CD4-positive, alpha-beta T cell treated with Interleukin-12 subunit alpha and Interleukin-12 subunit beta, for 1 hour (primary cell): Measurements from ENCODE around the gene LINGO1.

Experiments used
- DNase-seq: peaks from one replicate; pipeline ENCODE4 v3.0.0-alpha.2; 2020

Gene LINGO1, protein sequence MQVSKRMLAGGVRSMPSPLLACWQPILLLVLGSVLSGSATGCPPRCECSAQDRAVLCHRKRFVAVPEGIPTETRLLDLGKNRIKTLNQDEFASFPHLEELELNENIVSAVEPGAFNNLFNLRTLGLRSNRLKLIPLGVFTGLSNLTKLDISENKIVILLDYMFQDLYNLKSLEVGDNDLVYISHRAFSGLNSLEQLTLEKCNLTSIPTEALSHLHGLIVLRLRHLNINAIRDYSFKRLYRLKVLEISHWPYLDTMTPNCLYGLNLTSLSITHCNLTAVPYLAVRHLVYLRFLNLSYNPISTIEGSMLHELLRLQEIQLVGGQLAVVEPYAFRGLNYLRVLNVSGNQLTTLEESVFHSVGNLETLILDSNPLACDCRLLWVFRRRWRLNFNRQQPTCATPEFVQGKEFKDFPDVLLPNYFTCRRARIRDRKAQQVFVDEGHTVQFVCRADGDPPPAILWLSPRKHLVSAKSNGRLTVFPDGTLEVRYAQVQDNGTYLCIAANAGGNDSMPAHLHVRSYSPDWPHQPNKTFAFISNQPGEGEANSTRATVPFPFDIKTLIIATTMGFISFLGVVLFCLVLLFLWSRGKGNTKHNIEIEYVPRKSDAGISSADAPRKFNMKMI

DNA sequence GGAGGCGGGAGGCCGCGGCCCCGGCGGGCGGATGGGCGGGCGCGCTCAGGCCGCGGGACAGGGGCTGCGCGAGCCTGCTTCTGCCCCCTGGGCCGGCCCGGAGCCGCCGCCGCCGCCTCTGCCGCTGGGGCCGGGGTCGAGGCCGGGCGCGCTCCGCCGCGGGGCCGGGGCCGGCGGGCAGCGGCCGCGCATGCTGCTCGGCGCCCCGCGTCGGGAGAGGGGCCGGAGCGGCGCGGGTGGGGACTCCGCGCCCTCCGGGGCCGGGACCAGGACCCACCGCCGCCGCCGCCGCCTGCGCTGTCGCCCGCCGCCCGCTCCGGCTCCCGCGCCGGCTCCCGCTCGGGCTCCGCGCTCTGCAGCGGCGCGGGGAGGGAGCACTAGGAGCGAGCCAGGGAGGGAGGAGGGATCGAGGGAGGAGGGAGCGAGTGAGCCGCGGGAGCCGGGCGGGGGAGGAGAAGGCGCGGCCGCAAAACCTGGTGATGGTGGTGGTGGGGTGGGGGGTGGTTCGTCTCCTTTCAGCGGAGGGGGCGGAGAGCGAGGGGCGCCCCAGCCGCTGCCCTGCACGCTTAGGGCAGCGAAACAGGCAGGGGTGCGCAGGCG lies at the start of gene LINGO1:
Gene LINGO1, minus strand, starts transcription at position 379 of the 600 bp plus-strand sequence. CDS start 597 bp downstream, outside the sequence.
- DNase-seq, result no peak

DNA sequence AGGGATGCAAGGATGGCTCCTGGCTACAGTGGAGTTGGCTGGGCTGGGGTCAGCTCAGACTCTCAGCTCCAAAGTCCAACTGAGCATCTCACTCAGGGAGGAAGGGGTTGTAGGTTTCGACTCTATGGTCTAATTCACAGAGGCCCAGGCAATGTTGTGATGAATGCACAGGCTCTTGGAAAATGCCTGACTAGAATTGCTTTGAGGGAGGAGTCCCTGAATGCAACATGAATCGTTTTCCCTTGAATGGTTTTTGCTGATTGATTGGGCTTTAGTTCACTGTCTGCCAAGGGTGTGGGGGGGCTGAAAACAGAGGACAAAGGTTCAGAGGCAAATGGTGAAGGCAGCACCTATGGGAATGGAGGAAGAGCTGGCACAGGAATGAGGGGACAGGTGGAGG lies 48.6 kb upstream of the LINGO1 start:
- no peak for DNase-seq

DNA sequence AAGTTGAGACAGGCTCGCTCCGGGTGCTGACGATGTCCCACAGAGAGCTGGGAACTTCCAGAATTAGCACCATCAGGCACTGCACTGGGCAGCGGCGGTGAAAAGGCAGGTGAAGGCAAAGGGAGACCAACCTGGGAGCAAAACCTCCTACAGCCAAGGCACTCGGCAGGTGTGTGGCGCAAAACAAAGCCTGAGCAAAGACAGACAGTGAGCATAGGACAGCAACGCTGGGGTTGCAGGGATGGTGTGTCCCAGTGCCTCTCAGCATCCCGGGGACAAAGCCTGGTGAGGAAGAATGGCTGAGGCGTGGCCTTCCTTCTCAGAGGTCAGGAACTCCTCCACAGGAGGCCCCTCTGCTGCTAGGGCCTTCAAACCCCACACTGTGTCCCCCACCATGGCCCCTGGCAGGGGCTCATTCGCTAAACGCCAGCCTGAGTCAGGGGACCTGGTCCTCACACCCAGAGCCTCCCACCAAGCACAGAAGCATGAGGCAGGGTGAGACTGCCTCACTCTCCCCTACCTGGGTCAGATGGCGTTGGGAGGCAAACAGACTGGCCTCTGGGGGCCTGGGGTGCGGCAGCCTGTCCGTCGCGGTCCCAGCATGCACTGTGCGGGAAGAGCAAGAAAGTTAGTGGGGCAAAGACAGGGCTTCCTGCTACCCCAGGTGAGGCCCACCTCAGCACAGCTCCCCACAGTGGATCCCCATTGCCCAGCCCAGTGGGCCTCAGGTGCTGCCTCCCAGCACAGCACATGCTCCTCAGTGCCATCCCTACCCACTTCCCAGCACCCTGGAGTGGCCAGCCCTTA lies 44.1 kb upstream of the LINGO1 start:
- DNase-seq, result no peak

DNA sequence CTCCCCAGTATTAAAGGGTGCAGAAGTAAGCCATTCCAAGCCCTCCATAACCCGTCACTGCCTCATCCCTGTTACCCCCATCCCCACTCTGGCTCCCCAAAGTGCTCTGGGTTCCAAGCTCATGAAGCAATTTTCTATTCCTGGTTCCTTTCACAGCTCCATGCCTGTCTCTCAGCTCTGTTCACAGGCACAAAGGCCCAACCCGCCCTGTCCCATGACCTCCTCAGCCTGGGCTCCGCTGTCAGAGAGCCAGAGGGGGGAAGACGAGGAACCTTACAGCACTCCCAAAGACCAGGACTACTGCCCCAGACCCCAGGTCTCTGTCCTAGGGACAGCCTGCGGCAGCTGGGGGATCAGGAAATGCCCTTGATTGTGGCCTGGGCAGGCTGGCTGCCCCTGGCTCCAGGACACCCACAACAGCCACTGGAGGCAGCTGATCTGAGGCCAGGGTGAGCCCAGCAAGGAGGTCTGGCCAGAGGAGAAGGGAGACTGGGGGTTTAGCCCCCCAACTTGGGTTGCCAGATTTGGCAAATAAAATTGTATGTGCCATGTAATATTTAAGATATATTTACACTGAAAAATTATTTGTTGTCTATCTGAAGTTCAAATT lies 43.2 kb upstream of the LINGO1 start:
- DNase-seq, result no peak

DNA sequence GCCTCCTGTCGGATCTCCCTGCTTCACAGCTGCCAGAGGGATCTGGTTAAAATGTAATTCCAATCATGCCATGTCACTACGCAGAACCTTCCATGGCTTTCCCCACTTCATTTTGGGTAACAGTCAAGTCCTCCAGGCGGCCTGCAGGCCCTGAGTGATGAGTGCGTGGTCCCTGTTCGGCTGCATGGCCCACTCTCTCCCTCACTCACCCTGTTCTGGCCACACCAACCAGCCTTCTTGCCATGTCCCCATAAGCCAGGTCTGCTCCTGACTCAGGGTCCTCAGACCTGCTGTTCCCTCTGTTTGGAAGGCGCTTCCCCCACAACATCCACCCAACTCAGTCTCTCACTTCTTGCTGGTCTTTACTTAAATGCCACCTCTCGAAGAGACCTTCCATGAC lies 41.6 kb upstream of the LINGO1 start:
- DNase-seq, result no peak

DNA sequence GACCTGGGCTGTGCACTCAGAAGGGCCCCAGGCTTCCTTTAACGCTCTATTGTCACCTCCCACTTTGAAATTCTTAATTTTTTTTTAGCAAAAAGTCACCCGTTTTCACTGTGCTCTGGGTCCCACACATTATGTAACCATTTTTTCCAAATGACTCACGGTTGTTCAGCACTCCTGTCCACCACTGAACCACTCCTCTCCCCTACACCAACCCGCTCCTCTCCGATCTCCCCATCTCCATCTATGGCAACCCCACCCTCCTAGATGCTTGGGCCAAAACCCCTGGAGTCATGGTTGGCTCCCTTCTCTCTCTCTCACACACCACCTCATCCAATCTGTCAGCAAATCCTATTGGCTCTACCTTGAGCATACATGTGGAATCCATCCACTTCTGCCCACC lies 41.2 kb upstream of the LINGO1 start:
- no peak for DNase-seq

DNA sequence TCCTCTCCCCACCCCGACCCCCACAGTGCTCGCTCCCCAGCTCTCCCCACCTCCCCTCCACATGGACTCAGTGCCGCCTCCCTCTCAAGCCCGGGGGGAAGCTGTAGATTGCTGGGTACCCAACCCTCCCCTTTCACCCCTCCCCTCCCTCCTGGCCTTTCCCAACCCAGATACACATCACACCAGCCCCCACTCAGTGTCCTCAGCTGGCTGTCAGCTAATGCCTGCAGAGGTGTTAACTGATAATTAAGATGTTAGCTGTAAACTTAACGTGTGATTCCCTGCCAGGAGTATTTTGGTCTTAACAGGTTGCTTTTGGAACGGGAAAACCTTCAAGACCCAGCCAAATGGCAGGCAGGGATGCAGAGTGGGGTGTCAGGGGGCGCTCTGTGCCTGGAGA lies 39.4 kb upstream of the LINGO1 start:
- no peak for DNase-seq

DNA sequence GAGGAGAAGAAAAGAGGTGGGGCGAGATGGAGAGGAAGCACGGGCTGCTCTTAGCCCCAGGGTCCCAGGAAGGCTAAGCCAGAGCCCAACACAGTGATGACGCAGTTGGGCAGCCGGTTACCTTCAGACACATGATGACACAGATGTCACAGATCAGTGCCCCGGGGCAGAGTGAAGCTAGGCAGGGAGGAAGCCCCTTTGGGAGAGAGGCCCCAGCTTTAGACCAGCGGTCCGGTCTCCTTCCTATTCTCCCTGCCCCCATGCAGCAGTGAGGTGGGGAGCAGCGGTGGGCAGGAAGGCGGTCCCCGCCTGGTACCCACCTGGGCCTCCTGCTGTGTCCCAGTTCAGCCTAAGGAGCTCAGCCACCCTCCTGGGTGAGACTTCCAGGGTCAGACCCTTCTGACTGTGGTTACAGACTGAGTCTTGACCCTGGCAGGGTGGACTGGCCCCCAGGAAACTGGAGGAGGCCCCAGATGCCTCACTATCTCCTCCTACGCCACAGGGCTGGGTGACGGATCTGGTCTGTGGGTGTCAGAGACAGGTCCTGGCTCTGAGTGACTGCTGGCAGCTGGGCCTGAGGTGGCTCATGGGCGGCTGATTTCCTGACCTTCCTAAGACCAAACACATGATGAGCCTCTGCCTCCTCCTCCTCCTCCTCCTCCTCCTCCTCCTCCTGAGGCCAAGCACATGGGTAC lies 38.8 kb upstream of the LINGO1 start:
- DNase-seq, result no peak

DNA sequence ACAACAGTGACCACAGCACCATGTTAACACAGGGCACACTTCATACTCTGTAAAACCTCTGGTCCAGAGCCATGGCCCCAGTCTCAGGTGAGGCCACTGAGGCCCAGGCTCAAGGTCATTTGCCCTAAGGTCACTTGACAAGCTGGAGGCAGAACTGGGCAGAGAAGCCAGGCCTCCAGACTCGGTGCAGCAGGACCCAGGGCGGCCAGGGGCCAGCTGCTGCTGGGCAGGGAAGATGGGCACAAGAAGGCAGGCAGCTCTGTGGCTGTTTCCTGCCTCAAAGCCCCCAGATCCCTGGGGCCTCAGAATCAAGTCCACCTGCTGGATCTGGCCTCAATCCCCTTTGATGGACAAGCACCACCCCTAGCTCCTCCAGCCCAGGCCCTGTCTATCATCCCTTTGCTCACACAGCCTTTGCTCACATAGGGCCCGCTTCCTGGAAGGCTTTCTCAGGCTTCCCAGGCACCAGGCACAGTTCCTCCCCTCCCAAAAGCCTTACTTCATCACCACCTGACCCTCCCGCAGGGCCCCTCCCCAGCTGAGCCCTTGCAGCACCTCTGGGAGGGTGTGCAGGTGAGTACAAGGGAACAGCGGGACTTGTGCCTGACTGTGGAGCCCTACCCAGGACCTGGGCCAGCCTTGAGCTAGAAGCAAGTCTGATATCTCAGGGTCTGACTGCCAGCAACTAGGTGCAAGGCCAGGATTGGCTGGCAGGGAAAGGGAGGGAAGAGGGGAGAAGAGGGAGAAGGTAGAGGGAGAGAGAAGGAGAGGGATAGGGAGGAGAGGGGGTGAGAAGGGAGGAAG lies 38.0 kb upstream of the LINGO1 start:
- no peak for DNase-seq

DNA sequence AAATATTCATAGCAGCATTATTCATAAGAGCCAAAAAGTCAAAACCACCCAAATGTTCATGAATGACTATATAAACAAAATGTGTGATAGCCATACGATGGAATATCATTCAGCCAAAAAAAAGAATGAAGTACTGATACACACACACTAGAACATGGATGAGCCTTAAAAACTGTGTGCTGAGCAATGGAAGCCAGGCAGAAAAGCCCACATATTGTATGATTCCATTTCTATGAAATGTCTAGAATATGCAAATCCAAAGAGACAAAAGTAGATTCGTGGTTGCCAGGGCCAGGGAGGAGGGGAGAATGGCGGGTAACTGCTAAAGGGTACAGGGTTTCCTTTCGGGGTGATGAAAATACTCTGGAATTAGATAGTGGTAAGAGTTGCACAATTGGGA lies 37.2 kb upstream of the LINGO1 start:
- no peak for DNase-seq

DNA sequence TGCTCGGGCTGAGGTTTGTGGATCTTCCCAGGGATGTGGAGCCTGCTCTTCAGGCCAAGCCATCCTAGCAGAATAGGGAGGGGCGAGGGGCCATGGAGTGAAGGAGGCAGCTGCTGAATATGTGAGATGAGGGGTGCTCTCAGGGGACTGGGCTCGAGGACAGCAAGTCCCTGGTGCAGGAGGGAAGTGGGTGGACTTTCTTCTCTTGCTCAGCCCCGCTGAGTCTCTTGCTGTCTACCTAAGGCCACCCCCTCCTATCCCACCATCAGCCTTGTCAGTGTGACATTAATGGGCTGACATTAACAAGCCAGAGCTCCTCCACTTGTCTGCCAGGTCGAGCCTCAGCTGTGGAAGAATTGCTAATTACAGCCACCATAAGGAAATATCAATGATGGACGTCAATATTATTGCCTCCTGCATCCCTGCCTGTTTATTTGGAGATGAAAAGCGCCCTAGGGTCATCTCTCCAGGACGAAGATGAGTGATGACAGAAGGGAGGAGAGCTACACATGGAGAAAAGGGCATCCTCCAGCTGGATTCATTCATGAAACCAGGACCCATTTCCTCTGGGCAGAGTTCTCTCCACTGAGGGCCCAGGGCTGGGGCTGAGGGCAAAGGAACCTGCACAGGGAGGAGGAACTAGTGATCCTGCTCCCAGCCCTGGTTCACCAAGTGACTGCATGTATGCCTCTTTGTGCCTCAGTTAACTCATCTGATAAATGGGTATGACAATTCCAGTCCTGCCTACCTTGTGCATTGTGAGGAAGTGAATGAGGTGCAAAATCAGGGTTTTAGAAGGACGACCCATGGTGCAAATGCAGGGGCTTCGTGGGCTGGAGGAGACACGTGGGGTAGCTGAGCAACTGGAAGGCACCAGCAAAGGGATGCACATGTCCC lies 34.9 kb upstream of the LINGO1 start:
- DNase-seq, result no peak

DNA sequence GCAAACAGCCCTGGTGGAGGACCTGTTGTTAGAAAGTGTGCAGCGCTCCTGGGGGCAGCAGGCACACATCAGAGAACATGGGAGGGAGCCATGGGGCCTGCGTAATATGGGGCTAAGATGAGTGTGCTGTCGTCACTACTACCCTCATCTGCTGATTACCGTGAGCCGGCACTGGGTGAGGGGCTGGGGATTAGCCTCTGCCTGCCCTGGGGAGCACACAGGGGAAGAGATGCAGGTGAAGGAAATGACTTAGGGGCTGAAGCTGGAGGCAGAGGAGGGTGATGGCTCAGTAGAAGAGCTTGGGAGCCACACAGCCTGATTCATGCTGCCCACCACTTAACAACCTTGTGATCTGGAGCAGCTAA lies 33.6 kb upstream of the LINGO1 start:
- no peak for DNase-seq

DNA sequence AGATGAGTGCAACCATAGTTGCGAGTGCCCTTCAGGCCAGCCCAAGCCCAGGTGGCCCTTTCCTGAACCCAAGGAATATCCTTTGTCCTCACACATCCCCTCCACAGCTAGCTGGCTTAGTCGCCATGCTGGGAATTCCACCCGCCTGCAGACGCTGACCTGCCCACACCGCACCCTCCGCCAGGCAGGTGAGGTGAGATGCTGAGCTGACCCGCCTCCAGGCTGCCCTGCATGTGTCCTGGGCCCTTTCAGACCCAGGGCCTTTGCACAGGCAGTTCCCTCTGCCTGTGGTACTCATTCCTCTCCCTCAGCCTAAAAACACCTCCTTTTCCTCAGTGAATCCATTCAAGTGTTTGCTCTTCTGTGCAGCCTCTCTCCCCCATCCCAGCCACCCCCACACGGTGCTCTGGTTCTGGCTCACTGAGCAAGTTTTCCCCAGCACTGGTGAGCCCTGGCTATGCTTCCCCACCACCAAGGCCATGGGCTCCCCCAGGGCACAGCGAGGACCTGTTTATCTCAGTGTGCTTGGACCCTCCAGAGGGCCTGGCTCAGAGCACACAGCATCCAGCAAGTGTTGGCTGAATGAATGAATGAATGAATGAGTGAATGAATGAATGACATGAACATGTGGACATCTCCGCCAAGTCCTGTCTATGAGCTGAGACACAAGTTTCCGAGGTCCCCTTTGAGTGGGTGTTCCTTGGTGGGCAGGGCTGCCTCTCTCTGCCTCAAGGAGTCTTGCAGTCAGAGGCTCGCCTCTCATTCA lies 33.0 kb upstream of the LINGO1 start:
- DNase-seq, result no peak

DNA sequence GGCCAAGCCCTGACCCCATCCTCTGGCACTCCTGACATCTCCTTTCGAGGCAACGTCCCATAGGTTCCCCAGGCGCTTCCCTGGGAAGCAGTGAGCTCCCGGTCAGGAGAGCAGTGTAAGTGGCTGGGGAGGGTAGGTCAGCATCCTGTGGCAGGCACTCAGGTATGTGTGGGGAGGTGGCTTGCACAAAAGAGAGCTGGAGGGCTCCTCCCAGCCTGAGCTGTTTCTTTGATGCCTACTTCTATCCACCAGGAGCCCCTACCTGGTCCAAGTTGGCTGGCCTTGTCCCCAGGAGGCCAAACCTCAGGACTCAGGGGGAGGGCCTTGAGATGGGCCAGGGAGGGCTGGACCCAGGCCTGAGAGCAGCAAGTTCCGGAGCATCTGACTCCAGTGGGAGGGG lies 31.7 kb upstream of the LINGO1 start:
- no peak for DNase-seq

DNA sequence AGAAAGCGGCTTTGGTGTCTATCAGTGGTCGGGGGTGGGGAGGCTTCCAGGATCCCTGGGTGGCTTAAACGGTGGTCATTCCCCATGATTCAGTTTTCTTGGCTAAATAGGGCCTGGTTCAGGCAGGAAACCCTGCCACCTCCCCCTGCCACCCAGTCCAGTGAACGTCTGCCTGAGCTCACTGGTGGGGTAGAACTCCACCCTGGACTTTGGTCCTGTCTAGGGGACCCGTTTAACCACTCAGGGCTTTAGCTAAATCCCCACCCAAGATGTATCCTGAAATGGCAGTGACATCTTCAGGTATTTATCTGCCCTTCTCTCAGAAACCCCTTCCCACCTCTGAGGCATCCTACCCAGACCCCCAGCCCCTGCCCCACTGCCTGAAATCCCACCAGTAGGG lies 30.5 kb upstream of the LINGO1 start:
- DNase-seq, result no peak

DNA sequence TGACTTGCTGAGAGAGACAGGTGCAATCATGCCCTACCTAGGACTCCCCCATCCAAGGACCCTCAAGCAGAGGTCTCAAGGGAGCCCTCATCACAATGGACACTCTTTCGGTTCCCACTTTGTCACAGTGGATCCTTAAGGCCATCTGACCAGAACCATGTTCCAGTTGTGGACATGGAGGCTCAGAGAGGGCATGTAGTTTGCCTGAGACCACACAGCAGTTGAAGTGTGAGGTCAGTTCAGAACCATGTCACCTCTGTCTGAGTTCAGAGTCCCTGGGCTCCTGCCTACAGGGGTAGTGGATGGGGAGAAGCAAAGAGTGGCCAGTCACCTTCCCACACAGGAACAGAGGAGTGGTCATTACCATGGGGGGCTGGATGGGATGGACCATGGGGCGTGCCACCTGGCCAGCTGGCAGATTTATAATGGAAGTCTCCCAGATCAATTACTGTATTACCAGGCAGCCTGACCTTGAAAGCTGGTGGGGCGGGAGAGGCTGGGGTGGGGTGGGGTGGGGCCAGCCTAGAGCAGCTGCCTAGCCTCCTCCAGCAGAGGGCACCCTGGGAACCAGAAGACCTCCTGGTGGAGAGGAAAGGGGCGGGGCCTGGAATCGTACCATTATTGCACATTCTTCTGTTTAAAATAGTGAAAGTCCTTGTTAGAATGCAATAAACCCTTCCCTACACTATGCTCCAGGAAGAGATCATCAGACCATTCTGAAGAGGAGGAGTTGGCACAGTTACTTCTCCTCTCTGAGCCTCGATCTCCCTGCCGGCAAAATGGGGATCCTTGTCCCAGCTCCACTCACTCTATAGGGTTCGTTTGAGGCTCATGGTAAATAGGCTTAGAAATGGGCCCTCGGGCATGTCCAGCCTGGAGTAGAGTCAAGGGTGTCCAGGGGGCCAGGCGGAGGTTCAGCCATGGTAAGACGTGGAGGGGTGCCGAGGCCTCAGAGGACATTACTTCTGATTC lies 26.9 kb upstream of the LINGO1 start:
- no peak for DNase-seq

DNA sequence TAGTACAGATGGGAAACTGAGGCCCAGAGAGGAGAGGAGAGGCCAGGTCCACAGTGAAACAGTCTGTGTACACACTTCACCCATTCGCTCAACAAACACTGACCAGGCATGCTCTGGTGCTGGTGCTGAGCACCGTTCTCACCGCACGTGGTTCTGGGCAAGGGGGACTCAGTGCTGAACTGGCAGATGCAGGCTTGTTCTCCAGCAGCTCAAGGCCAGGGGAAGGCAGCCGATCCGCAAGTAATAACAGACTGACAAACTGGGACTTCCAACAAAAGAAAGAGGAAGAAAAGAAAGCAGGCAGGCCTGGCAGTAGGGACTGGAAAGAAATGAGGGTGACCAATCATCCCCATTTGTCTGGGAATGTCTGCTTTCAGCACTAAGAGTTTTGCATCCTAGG lies 25.6 kb upstream of the LINGO1 start:
- no peak for DNase-seq

DNA sequence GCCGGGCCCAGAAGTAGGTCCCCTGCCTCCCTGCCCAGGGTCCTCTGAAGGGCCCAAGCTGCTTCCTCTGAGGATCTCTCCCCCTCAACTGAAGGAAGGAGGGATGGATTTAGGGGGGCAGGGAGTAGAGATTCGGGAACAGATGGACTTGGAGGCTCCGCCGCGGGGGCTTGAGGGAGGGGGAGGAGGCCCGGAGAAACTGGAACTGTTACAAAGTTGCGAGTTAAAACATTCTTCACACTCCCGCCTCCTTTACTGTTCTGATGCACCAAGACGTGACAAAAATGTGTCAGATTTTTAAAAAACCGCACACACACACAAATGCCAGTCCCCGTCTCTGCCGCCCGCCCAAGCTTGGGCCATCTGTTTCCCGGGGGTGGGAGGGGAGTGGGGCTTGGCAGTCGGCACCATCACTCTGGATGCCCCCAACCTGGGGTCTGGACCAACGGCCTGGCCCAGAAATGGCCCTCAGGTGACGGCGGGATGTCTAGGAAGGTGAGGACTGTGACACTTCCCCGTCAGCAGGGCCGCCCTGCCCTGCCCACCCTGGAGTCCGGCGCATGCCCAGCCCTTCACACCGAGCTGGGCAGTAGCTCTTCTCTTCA lies 25.0 kb upstream of the LINGO1 start:
- no peak for DNase-seq
